Keratinocyte (primary cell): Measurements from ENCODE around the gene C17orf75.

Experiments
- EZH2 ChIP-seq: IDR thresholded peaks from one replicate; pipeline ENCODE4 v1.6.1; 2012; ENCODE audit warnings: inconsistent platforms, mild to moderate bottlenecking, low read length, moderate library complexity
- TF ChIP-seq, protein P1 (sequence below), 3 experiments: IDR thresholded peaks in 1 of 3; conservative IDR thresholded peaks in 1 of 3; optimal IDR thresholded peaks in 1 of 3; 2 replicates in 2 of 3; 3 replicates in 1 of 3; pipeline versions ENCODE3 to v1.5.1; 2011; ENCODE audit warnings: low read length in 3 of 3, mild to moderate bottlenecking in 3 of 3, moderate library complexity in 2 of 3, control low read depth in 1 of 3, inconsistent platforms in 1 of 3; ENCODE audit not compliant: insufficient read depth in 2 of 3; ENCODE audit errors: extremely low read depth in 1 of 3

DNA sequence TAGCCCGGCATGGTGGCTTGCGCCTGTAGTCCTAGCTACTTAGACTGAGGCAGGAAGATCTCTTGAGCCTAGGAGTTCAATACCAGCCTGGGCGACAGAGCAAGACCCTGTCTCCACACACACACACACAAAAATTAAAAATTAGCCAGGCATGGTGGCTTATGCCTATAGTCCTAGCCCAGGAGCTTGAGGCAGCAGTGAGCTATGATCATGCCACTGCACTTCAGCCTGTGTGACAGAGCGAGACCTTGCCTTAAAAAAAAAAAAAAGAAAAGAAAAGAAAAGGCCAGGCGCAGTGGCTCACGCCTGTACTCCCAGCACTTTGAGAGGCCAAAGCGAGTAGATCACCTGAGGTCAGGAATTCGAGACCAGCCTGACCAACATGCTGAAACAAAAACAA lies 23.9 kb downstream of the C17orf75 start:
- TF ChIP-seq, protein P1, sequence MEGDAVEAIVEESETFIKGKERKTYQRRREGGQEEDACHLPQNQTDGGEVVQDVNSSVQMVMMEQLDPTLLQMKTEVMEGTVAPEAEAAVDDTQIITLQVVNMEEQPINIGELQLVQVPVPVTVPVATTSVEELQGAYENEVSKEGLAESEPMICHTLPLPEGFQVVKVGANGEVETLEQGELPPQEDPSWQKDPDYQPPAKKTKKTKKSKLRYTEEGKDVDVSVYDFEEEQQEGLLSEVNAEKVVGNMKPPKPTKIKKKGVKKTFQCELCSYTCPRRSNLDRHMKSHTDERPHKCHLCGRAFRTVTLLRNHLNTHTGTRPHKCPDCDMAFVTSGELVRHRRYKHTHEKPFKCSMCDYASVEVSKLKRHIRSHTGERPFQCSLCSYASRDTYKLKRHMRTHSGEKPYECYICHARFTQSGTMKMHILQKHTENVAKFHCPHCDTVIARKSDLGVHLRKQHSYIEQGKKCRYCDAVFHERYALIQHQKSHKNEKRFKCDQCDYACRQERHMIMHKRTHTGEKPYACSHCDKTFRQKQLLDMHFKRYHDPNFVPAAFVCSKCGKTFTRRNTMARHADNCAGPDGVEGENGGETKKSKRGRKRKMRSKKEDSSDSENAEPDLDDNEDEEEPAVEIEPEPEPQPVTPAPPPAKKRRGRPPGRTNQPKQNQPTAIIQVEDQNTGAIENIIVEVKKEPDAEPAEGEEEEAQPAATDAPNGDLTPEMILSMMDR (optimal IDR thresholded peaks at IDR 0.05 in 1 of 3, IDR thresholded peaks at IDR 0.05 in 1 of 3, conservative IDR thresholded peaks at IDR 0.05 in 1 of 3; ENCODE audit: extremely low read depth in 1 of 3, insufficient read depth in 2 of 3, low read length in 3 of 3), result no peak
- no peak for TF ChIP-seq EZH2
